HepG2 (cell line): Measurements from ENCODE around the gene CDH13. TPM values are rescaled to one million over a fixed set of nuclear protein-coding genes. Genes with fewer than 3 reads are reported as not detected.

Experiments
- ATAC-seq: fragments of 200-7000 bp; cut with Tn5 transposase; 3 replicates; pipeline ENCODE4 v1.9.1; 2020; ENCODE audit warnings: mild to moderate bottlenecking, moderate library complexity
- BruUV-seq: library from RNA; stranded (reverse); fragments of 400-500 nt; replicated peaks from 2 replicates; lab custom pipeline; 2021; lab: Mats Ljungman, UMichigan
- CTCF ChIA-PET: fragments of 300-600 bp; formaldehyde crosslinking; extraction: SDS; loops from one replicate; lab custom pipeline; 2021; ENCODE audit warnings: low total read pairs, inconsistent platforms, low intra/inter-chr PET ratio; lab: Yijun Ruan, JAX
- POLR2A ChIA-PET: fragments of 350-600 bp; sonication (Branson Sonifier 250); formaldehyde crosslinking; loops from one replicate; lab custom pipeline; 2020; ENCODE audit warnings: antibody characterized with exemption, inconsistent platforms; lab: Yijun Ruan, JAX
- DNase-seq: peaks from one replicate; pipeline ENCODE4 v3.0.0-alpha.2; 2015; ENCODE audit warnings: low spot score
- FAIRE-seq: peaks from 3 replicates; lab custom pipeline; 2011; peaks lifted over from hg19 to GRCh38; lab: Jason Lieb, UNC
- H2AFZ ChIP-seq: one replicate; pipeline ENCODE4 v1.6.1; 2011; ENCODE audit warnings: low read length, inconsistent platforms
- H3K27ac ChIP-seq: fragments of 300-600 bp; 3 replicates; pipeline ENCODE4 v1.8.0; 2011; ENCODE audit warnings: mixed run types, mild to moderate bottlenecking, mixed read lengths, low read length, inconsistent platforms; ENCODE audit not compliant: insufficient read depth; ENCODE audit errors: extremely low read length
- H3K27me3 ChIP-seq, 2 experiments: fragments of 200-600 bp in 1 of 2; 2 replicates in 1 of 2; 3 replicates in 1 of 2; pipeline versions ENCODE4 v1.6.0 to v1.8.0; 2011; ENCODE audit warnings: low read length in 2 of 2, mild to moderate bottlenecking in 2 of 2, moderate library complexity in 2 of 2, inconsistent platforms in 1 of 2; ENCODE audit not compliant: insufficient read depth in 2 of 2, control insufficient read depth in 1 of 2
- H3K36me3 ChIP-seq, 2 experiments: fragments of 200-600 bp in 1 of 2; replicated peaks in 1 of 2; 2 replicates in 1 of 2; 3 replicates in 1 of 2; pipeline versions ENCODE4 v1.5.1 to v1.8.0; 2011; ENCODE audit warnings: low read length in 2 of 2, inconsistent platforms in 1 of 2; ENCODE audit not compliant: insufficient read depth in 2 of 2, control insufficient read depth in 1 of 2
- H3K4me1 ChIP-seq: 2 replicates; pipeline ENCODE4 v1.5.1; 2012; ENCODE audit warnings: low read length, inconsistent platforms; ENCODE audit not compliant: insufficient read depth
- H3K4me2 ChIP-seq: 2 replicates; pipeline ENCODE4 v1.6.0; 2011; ENCODE audit warnings: low read depth, low read length, inconsistent platforms
- H3K4me3 ChIP-seq, 3 experiments: fragments of 200-600 bp in 1 of 3; sonication (generic), shearing (Covaris generic) in 1 of 3; replicated peaks in 1 of 3; 2 replicates each; pipeline ENCODE4 v1.5.1; 2011 to 2016; ENCODE audit warnings: low read length in 3 of 3, inconsistent platforms in 2 of 3, low read depth in 2 of 3, mild to moderate bottlenecking in 2 of 3, control low read depth in 1 of 3, mixed read lengths in 1 of 3; ENCODE audit not compliant: insufficient read depth in 1 of 3
- H3K79me2 ChIP-seq: one replicate; pipeline ENCODE4 v1.6.1; 2011; ENCODE audit warnings: low read length, inconsistent platforms; ENCODE audit not compliant: insufficient read depth
- H3K9ac ChIP-seq: 2 replicates; pipeline ENCODE4 v1.6.0; 2011; ENCODE audit warnings: mild to moderate bottlenecking, low read depth, low read length, inconsistent platforms; ENCODE audit not compliant: insufficient read depth
- H3K9me3 ChIP-seq: 2 replicates; pipeline ENCODE4 v1.5.1; 2012; ENCODE audit warnings: mild to moderate bottlenecking, low read length
- H4K20me1 ChIP-seq: 2 replicates; pipeline ENCODE4 v1.6.0; 2011; ENCODE audit warnings: inconsistent platforms, mild to moderate bottlenecking, low read length, moderate library complexity; ENCODE audit not compliant: insufficient read depth
- CAMTA2 ChIP-seq: sonication (generic); formaldehyde crosslinking; IDR thresholded peaks from 2 replicates; pipeline ENCODE4 v1.4.0; 2020; ENCODE audit warnings: mild to moderate bottlenecking, missing genetic modification reagents, borderline replicate concordance
- DR1 ChIP-seq: sonication (generic); formaldehyde crosslinking; IDR thresholded peaks from 2 replicates; pipeline ENCODE4 v1.8.0; 2021; ENCODE audit warnings: mild to moderate bottlenecking, missing genetic modification reagents, inconsistent platforms
- ELF4 ChIP-seq: sonication (generic); formaldehyde crosslinking; IDR thresholded peaks from 2 replicates; pipeline ENCODE4 v1.5.0; 2020; ENCODE audit warnings: missing genetic modification reagents, mild to moderate bottlenecking, moderate library complexity, borderline replicate concordance
- HNF1B ChIP-seq: sonication (generic); formaldehyde crosslinking; IDR thresholded peaks from 2 replicates; pipeline ENCODE4 v1.5.1; 2020; ENCODE audit warnings: mild to moderate bottlenecking, moderate library complexity, missing genetic modification reagents
- MBD4 ChIP-seq: IDR thresholded peaks from 2 replicates; pipeline ENCODE4 v1.6.1; 2012; ENCODE audit warnings: low read length, inconsistent platforms, borderline replicate concordance
- NR1H2 ChIP-seq: sonication (generic); formaldehyde crosslinking; IDR thresholded peaks from 2 replicates; pipeline ENCODE4 v1.8.1; 2022; ENCODE audit warnings: low read depth, missing genetic modification reagents, borderline replicate concordance
- SMYD3 ChIP-seq: sonication (generic); formaldehyde crosslinking; IDR thresholded peaks from 2 replicates; pipeline ENCODE4 v1.8.1; 2023; ENCODE audit warnings: mild to moderate bottlenecking, missing genetic modification reagents
- ZBTB20 ChIP-seq: sonication (generic); formaldehyde crosslinking; IDR thresholded peaks from 2 replicates; pipeline ENCODE4 v1.8.1; 2023; ENCODE audit warnings: missing genetic modification reagents, low read depth, mild to moderate bottlenecking, borderline replicate concordance
- ZBTB7A ChIP-seq: sonication (generic); formaldehyde crosslinking; IDR thresholded peaks from 2 replicates; pipeline ENCODE4 v1.8.0; 2022; ENCODE audit warnings: mild to moderate bottlenecking, missing genetic modification reagents
- ZC3H4 ChIP-seq: sonication (generic); formaldehyde crosslinking; IDR thresholded peaks from 2 replicates; pipeline ENCODE4 v1.4.0; 2020; ENCODE audit warnings: missing genetic modification reagents, borderline replicate concordance
- ZFP37 ChIP-seq: sonication (generic); formaldehyde crosslinking; IDR thresholded peaks from 2 replicates; pipeline ENCODE4 v1.4.0; 2020; ENCODE audit warnings: missing genetic modification reagents, borderline replicate concordance
- ZNF142 ChIP-seq: sonication (generic); formaldehyde crosslinking; IDR thresholded peaks from 2 replicates; pipeline ENCODE4 v1.4.0; 2020; ENCODE audit warnings: missing genetic modification reagents
- ZNF281 ChIP-seq: sonication (generic); formaldehyde crosslinking; IDR thresholded peaks from 2 replicates; pipeline ENCODE4 v1.4.0; 2020; ENCODE audit warnings: missing genetic modification reagents, borderline replicate concordance
- ZNF34 ChIP-seq: sonication (generic); formaldehyde crosslinking; IDR thresholded peaks from 2 replicates; pipeline ENCODE4 v1.4.0; 2020; ENCODE audit warnings: mild to moderate bottlenecking, missing genetic modification reagents, borderline replicate concordance
- ZNF674 ChIP-seq: sonication (generic); formaldehyde crosslinking; IDR thresholded peaks from 2 replicates; pipeline ENCODE4 v1.5.0; 2020; ENCODE audit warnings: low read depth, mild to moderate bottlenecking, missing genetic modification reagents
- WGBS: methylation state at CpG from one replicate; pipeline ENCODE4 v1.1.6; 2017; ENCODE audit warnings: low lambda C conversion rate; 5-methylcytosine and 5-hydroxymethylcytosine counted together
- in situ Hi-C: cut with HindIII; loops from 2 replicates; pipeline ENCODE4 v1.10.0; 2017; ENCODE audit warnings: low pct_unique_long_range_greater_than_20kb; ENCODE audit not compliant: extremely low pct_ligation_motif_present
- intact Hi-C: fragments of 100-400 bp; cut with micrococcal nuclease; formaldehyde crosslinking; loops from one replicate; pipeline ENCODE4 v1.10.0; 2022; ENCODE audit not compliant: unreplicated experiment
- polyA plus RNA-seq, 8 experiments: library from polyadenylated mRNA; depleted of rRNA in 3 of 8; stranded (reverse) in 7 of 8; unstranded in 1 of 8; fragments of >200 nt; fragmentation: Illumina TruSeq in 4 of 8; extraction: Trizol in 4 of 8; gene quantifications; 2 replicates each; pipeline versions ENCODE4 v1.2.1 to v1.2.3, GENCODE V29; 2011 to 2016; ENCODE audit warnings: low read depth in 4 of 8, missing spikeins in 1 of 8, mixed read lengths in 1 of 8; ENCODE audit not compliant: insufficient read depth in 1 of 8
- total RNA-seq, 5 experiments: library from RNA; depleted of rRNA; stranded (reverse); fragments of >200 nt; fragmentation: Illumina TruSeq; extraction: Trizol; gene quantifications; 2 replicates each; pipeline ENCODE4 v1.2.3, GENCODE V29; 2016; ENCODE audit warnings: low read depth in 1 of 5

Gene CDH13
- total and polyA plus RNA-seq, 2 of the 13 experiments (the other 11 are each of a cell fraction or from before 2014, with no cell fraction given): not detected

- intact Hi-C loops: no loop called here
- no peak for FAIRE-seq
- Histone ChIP-seq H3K36me3 (no peaks in the 10 kb centered on the region), H3K9me3 (no peaks in the 10 kb centered on the region), H3K27ac (no peak overlapping the region), H3K4me1 (no peaks in the 10 kb centered on the region), H3K79me2 (no peaks in the 10 kb centered on the region), H3K9ac (no peak overlapping the region), H3K27me3 (no peaks in the 10 kb centered on the region), H2AFZ (no peak overlapping the region), H3K4me3 (no peak overlapping the region), H3K4me2 (no peak overlapping the region), H4K20me1 (no peaks in the 10 kb centered on the region)
- BruUV-seq: no TSS peak
- POLR2A ChIA-PET: no interaction called here
- DNase-seq: no peak
- ATAC-seq: no peak
- in situ Hi-C loops: no loop called here
- CTCF ChIA-PET: no interaction called here
- WGBS: 19% methylated on average over 3 of the region's 3 CpGs
- TF ChIP-seq ELF4 (CRISPR knock-in tag): no peak
- no peak for TF ChIP-seq ZNF142 (CRISPR knock-in tag)
- TF ChIP-seq NR1H2 (CRISPR knock-in tag): no peak
- TF ChIP-seq CAMTA2 (CRISPR knock-in tag): no peak
- TF ChIP-seq ZNF674 (CRISPR knock-in tag): no peak
- TF ChIP-seq ZBTB20 (CRISPR knock-in tag): no peak
- no peak for TF ChIP-seq ZC3H4
- no peak for TF ChIP-seq MBD4
- no peak for TF ChIP-seq ZBTB7A (CRISPR knock-in tag)
- no peak for TF ChIP-seq SMYD3 (CRISPR knock-in tag)
- no peak for TF ChIP-seq ZNF281 (CRISPR knock-in tag)
- TF ChIP-seq ZFP37 (CRISPR knock-in tag): no peak
- TF ChIP-seq DR1 (CRISPR knock-in tag): no peak
- no peak for TF ChIP-seq ZNF34 (CRISPR knock-in tag)
- TF ChIP-seq HNF1B (CRISPR knock-in tag): no peak
These were observed 105.7 kb downstream of the CDH13 start for GRCh38 chr16:82732461-82732860.
